Ascending aorta (tissue), 2 donors: ENCODE data around the gene AGPAT4. TPM values are rescaled to one million over a fixed set of nuclear protein-coding genes. Genes with fewer than 3 reads are reported as not detected.

Source experiments
- DNase-seq, 2 donors: peaks; one replicate each; pipeline ENCODE4 v3.0.0-alpha.2; 2019; ENCODE audit warnings: low spot score in 2 of 2
- H3K27ac ChIP-seq, 2 donors: fragments of 200-600 bp; sonication (generic); one replicate each; pipeline ENCODE4 v1.5.1; 2016 to 2017; ENCODE audit warnings: mild to moderate bottlenecking in 1 of 2
- H3K27me3 ChIP-seq: fragments of 200-600 bp; sonication (generic); one replicate; pipeline ENCODE4 v1.5.1; 2017
- H3K36me3 ChIP-seq, 2 donors: fragments of 200-600 bp; sonication (generic); one replicate each; pipeline ENCODE4 v1.5.1; 2016
- H3K4me1 ChIP-seq, 2 donors: fragments of 200-600 bp; sonication (generic); one replicate each; pipeline ENCODE4 v1.5.1; 2016 to 2017; ENCODE audit warnings: mild to moderate bottlenecking in 1 of 2
- H3K4me3 ChIP-seq, 2 donors: fragments of 200-600 bp; sonication (generic); one replicate each; pipeline ENCODE4 v1.5.1; 2016 to 2017; ENCODE audit warnings: mild to moderate bottlenecking in 1 of 2
- H3K9me3 ChIP-seq, 2 donors: fragments of 200-600 bp; sonication (generic); one replicate each; pipeline ENCODE4 v1.5.1; 2016
- CTCF ChIP-seq, 3 experiments: fragments of 200-600 bp in 2 of 3; fragments of 450-650 bp in 1 of 3; sonication (generic) in 2 of 3; IDR thresholded peaks; one replicate each; pipeline ENCODE4 v1.5.1; 2016 to 2019; ENCODE audit warnings: antibody characterized with exemption in 3 of 3, mild to moderate bottlenecking in 1 of 3, moderate library complexity in 1 of 3
- intact Hi-C: fragments of 100-400 bp; cut with DNase I; formaldehyde crosslinking; loops from one replicate; pipeline ENCODE4 v1.15.1; 2023
- total RNA-seq: library from RNA; depleted of rRNA; stranded (reverse); fragments of >200 nt; gene quantifications from one replicate; pipeline ENCODE4 v1.1.0, GENCODE V29; 2016

The AGPAT4 gene
- total RNA-seq, 1 donor from 2014 or later, result 6.8 TPM

- no peaks in the 10 kb centered on the region for H3K4me1 ChIP-seq
Observed at GRCh38 chr6:161237176-161237575, 36.7 kb downstream of the AGPAT4 start.

GRCh38 chr6:161235776-161236633, 37.9 kb downstream of the AGPAT4 start:
- Histone ChIP-seq H3K36me3 (peaks cover 0 to 3% of the 10 kb centered on the region in 2 donors), H3K4me3 (no peak overlapping the region), H3K9me3 (no peaks in the 10 kb centered on the region), H3K27ac (no peak overlapping the region), H3K4me1 (no peaks in the 10 kb centered on the region), H3K27me3 (no peaks in the 10 kb centered on the region)
- no peak for TF ChIP-seq CTCF (IDR thresholded peaks at IDR 0.05)
- intact Hi-C loops, result no loop called here
- no peak for DNase-seq

More at GRCh38 chr6:161237176-161237575, 36.7 kb downstream of the AGPAT4 start:
- no peaks in the 10 kb centered on the region for H3K9me3 ChIP-seq
- intact Hi-C loops, result no loop called here
- H3K27me3 ChIP-seq, result no peaks in the 10 kb centered on the region
- no peak overlapping the region for H3K4me3 ChIP-seq
- no peaks in the 10 kb centered on the region for H3K36me3 ChIP-seq
- DNase-seq, result no peak
- H3K27ac ChIP-seq, result no peak overlapping the region
- no peak for TF ChIP-seq CTCF (IDR thresholded peaks at IDR 0.05)

DNA sequence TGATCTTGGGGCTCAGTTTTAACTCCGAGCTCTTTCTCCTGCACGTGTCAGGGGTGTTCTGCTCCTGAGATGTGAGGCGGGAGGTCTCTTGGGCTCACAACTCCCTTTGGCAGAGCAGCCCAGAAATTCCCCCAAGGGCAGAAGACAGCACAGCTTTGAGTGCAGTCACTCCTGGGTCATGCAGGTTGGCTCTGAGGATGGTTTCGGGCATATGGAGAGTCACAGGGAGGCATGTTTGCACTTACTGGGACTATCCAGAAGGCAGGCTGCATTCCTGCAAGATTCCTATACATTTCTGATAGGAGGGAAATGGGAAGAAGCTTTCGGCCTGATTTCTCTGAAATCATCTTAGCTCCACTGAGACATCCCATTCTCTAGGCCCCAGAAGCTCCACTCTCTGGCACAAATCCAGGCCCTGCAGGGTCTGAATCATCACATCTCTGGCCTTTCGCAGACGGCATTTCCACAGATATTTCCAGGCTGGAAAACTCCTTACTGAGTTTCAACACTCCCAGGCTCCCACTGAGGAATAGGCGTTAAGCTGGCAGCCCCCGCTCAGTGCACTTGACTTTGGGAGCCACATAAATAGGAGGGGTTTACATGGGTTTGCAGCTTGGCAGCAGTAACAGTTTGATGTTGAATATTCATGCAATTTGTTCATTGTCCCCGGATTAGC, 39.7 kb downstream of the AGPAT4 start:
- H3K27me3 ChIP-seq, result no peaks in the 10 kb centered on the region
- H3K27ac ChIP-seq, result no peak overlapping the region
- DNase-seq, result no peak
- no peak for TF ChIP-seq CTCF (IDR thresholded peaks at IDR 0.05)
- intact Hi-C loops, result no loop called here
- H3K4me3 ChIP-seq, result no peak overlapping the region
- no peaks in the 10 kb centered on the region for H3K9me3 ChIP-seq
- H3K36me3 ChIP-seq, result peaks cover 0 to 3% of the 10 kb centered on the region in 2 donors
- H3K4me1 ChIP-seq, result peaks cover 0 to 3% of the 10 kb centered on the region in 2 donors

GRCh38 chr6:161232467-161232866, 41.4 kb downstream of the AGPAT4 start:
- H3K9me3 ChIP-seq, result no peaks in the 10 kb centered on the region
- peaks cover 0 to 3% of the 10 kb centered on the region in 2 donors for H3K4me1 ChIP-seq
- intact Hi-C loops, result no loop called here
- DNase-seq, result no peak
- TF ChIP-seq CTCF (IDR thresholded peaks at IDR 0.05), result no peak
- H3K27me3 ChIP-seq, result no peaks in the 10 kb centered on the region
- H3K27ac ChIP-seq, result no peak overlapping the region
- no peak overlapping the region for H3K4me3 ChIP-seq
- H3K36me3 ChIP-seq, result peaks cover 0 to 3% of the 10 kb centered on the region in 2 donors

GRCh38 chr6:161232010-161232409, 41.9 kb downstream of the AGPAT4 start:
- no peak for TF ChIP-seq CTCF (IDR thresholded peaks at IDR 0.05)
- Histone ChIP-seq H3K27ac (no peak overlapping the region), H3K27me3 (no peaks in the 10 kb centered on the region), H3K36me3 (peaks cover 0 to 3% of the 10 kb centered on the region in 2 donors), H3K4me3 (no peak overlapping the region), H3K4me1 (peaks cover 0 to 3% of the 10 kb centered on the region in 2 donors), H3K9me3 (no peaks in the 10 kb centered on the region)
- intact Hi-C loops, result no loop called here
- no peak for DNase-seq
